HepG2 (cell line): ENCODE data around the gene PTPRO. TPM values are rescaled to one million over a fixed set of nuclear protein-coding genes. Genes with fewer than 3 reads are reported as not detected.
A peak's percentile ranks its signal among the peaks of the same experiment; 100 is the strongest.

Source experiments
- ATAC-seq: fragments of 200-7000 bp; cut with Tn5 transposase; 3 replicates; pipeline ENCODE4 v1.9.1; 2020; ENCODE audit warnings: mild to moderate bottlenecking, moderate library complexity
- BruUV-seq: library from RNA; stranded (reverse); fragments of 400-500 nt; replicated peaks from 2 replicates; lab custom pipeline; 2021; lab: Mats Ljungman, UMichigan
- CTCF ChIA-PET: fragments of 300-600 bp; formaldehyde crosslinking; extraction: SDS; loops from one replicate; lab custom pipeline; 2021; ENCODE audit warnings: low total read pairs, inconsistent platforms, low intra/inter-chr PET ratio; lab: Yijun Ruan, JAX
- POLR2A ChIA-PET: fragments of 350-600 bp; sonication (Branson Sonifier 250); formaldehyde crosslinking; loops from one replicate; lab custom pipeline; 2020; ENCODE audit warnings: antibody characterized with exemption, inconsistent platforms; lab: Yijun Ruan, JAX
- DNase-seq: peaks from one replicate; pipeline ENCODE4 v3.0.0-alpha.2; 2015; ENCODE audit warnings: low spot score
- FAIRE-seq: peaks from 3 replicates; lab custom pipeline; 2011; peaks lifted over from hg19 to GRCh38; lab: Jason Lieb, UNC
- H2AFZ ChIP-seq: one replicate; pipeline ENCODE4 v1.6.1; 2011; ENCODE audit warnings: low read length, inconsistent platforms
- H3K27ac ChIP-seq: fragments of 300-600 bp; 3 replicates; pipeline ENCODE4 v1.8.0; 2011; ENCODE audit warnings: mixed run types, mild to moderate bottlenecking, mixed read lengths, low read length, inconsistent platforms; ENCODE audit not compliant: insufficient read depth; ENCODE audit errors: extremely low read length
- H3K27me3 ChIP-seq, 2 experiments: fragments of 200-600 bp in 1 of 2; 2 replicates in 1 of 2; 3 replicates in 1 of 2; pipeline versions ENCODE4 v1.6.0 to v1.8.0; 2011; ENCODE audit warnings: low read length in 2 of 2, mild to moderate bottlenecking in 2 of 2, moderate library complexity in 2 of 2, inconsistent platforms in 1 of 2; ENCODE audit not compliant: insufficient read depth in 2 of 2, control insufficient read depth in 1 of 2
- H3K36me3 ChIP-seq, 2 experiments: fragments of 200-600 bp in 1 of 2; replicated peaks in 1 of 2; 2 replicates in 1 of 2; 3 replicates in 1 of 2; pipeline versions ENCODE4 v1.5.1 to v1.8.0; 2011; ENCODE audit warnings: low read length in 2 of 2, inconsistent platforms in 1 of 2; ENCODE audit not compliant: insufficient read depth in 2 of 2, control insufficient read depth in 1 of 2
- H3K4me1 ChIP-seq: 2 replicates; pipeline ENCODE4 v1.5.1; 2012; ENCODE audit warnings: low read length, inconsistent platforms; ENCODE audit not compliant: insufficient read depth
- H3K4me2 ChIP-seq: 2 replicates; pipeline ENCODE4 v1.6.0; 2011; ENCODE audit warnings: low read depth, low read length, inconsistent platforms
- H3K4me3 ChIP-seq, 3 experiments: fragments of 200-600 bp in 1 of 3; sonication (generic), shearing (Covaris generic) in 1 of 3; replicated peaks in 1 of 3; 2 replicates each; pipeline ENCODE4 v1.5.1; 2011 to 2016; ENCODE audit warnings: low read length in 3 of 3, inconsistent platforms in 2 of 3, low read depth in 2 of 3, mild to moderate bottlenecking in 2 of 3, control low read depth in 1 of 3, mixed read lengths in 1 of 3; ENCODE audit not compliant: insufficient read depth in 1 of 3
- H3K79me2 ChIP-seq: one replicate; pipeline ENCODE4 v1.6.1; 2011; ENCODE audit warnings: low read length, inconsistent platforms; ENCODE audit not compliant: insufficient read depth
- H3K9ac ChIP-seq: 2 replicates; pipeline ENCODE4 v1.6.0; 2011; ENCODE audit warnings: mild to moderate bottlenecking, low read depth, low read length, inconsistent platforms; ENCODE audit not compliant: insufficient read depth
- H3K9me3 ChIP-seq: 2 replicates; pipeline ENCODE4 v1.5.1; 2012; ENCODE audit warnings: mild to moderate bottlenecking, low read length
- H4K20me1 ChIP-seq: 2 replicates; pipeline ENCODE4 v1.6.0; 2011; ENCODE audit warnings: inconsistent platforms, mild to moderate bottlenecking, low read length, moderate library complexity; ENCODE audit not compliant: insufficient read depth
- FOXM1 ChIP-seq: sonication (generic); formaldehyde crosslinking; IDR thresholded peaks from 2 replicates; pipeline ENCODE4 v1.5.0; 2020; ENCODE audit warnings: missing genetic modification reagents
- IRF2 ChIP-seq: IDR thresholded peaks from 2 replicates; pipeline ENCODE4 v1.6.1; 2018; ENCODE audit warnings: missing genetic modification reagents, missing compliant biosample characterization
- NBN ChIP-seq: fragments of 450-650 bp; conservative IDR thresholded peaks from 2 replicates; pipeline ENCODE4 v1.6.1; 2017
- PAF1 ChIP-seq: IDR thresholded peaks from 2 replicates; pipeline ENCODE4 v1.6.1; 2016; ENCODE audit warnings: missing genetic modification reagents, missing compliant biosample characterization
- RCOR2 ChIP-seq: IDR thresholded peaks from 2 replicates; pipeline ENCODE4 v1.6.1; 2016; ENCODE audit warnings: missing biosample characterization, missing genetic modification reagents
- SRSF1 ChIP-seq: fragments of 200-400 bp; formaldehyde crosslinking; optimal IDR thresholded peaks from 2 replicates; pipeline ENCODE3; 2017; ENCODE audit warnings: mild to moderate bottlenecking, low read depth, low read length, moderate library complexity
- ZBTB26 ChIP-seq: IDR thresholded peaks from 2 replicates; pipeline ENCODE4 v1.6.1; 2016; ENCODE audit warnings: missing compliant biosample characterization, missing genetic modification reagents, borderline replicate concordance
- ZNF124 ChIP-seq: sonication (generic); formaldehyde crosslinking; IDR thresholded peaks from 2 replicates; pipeline ENCODE4 v1.4.0; 2020; ENCODE audit warnings: missing genetic modification reagents
- ZNF350 ChIP-seq: sonication (generic); formaldehyde crosslinking; IDR thresholded peaks from 2 replicates; pipeline ENCODE4 v1.4.0; 2020; ENCODE audit warnings: mild to moderate bottlenecking, low read depth, missing genetic modification reagents, borderline replicate concordance
- ZNF749 ChIP-seq: sonication (generic); formaldehyde crosslinking; IDR thresholded peaks from 2 replicates; pipeline ENCODE4 v1.8.0; 2022; ENCODE audit warnings: mild to moderate bottlenecking, missing genetic modification reagents, moderate library complexity, borderline replicate concordance
- WGBS: methylation state at CpG from one replicate; pipeline ENCODE4 v1.1.6; 2017; ENCODE audit warnings: low lambda C conversion rate; 5-methylcytosine and 5-hydroxymethylcytosine counted together
- in situ Hi-C: cut with HindIII; loops from 2 replicates; pipeline ENCODE4 v1.10.0; 2017; ENCODE audit warnings: low pct_unique_long_range_greater_than_20kb; ENCODE audit not compliant: extremely low pct_ligation_motif_present
- intact Hi-C: fragments of 100-400 bp; cut with micrococcal nuclease; formaldehyde crosslinking; loops from one replicate; pipeline ENCODE4 v1.10.0; 2022; ENCODE audit not compliant: unreplicated experiment
- polyA plus RNA-seq, 8 experiments: library from polyadenylated mRNA; depleted of rRNA in 3 of 8; stranded (reverse) in 7 of 8; unstranded in 1 of 8; fragments of >200 nt; fragmentation: Illumina TruSeq in 4 of 8; extraction: Trizol in 4 of 8; gene quantifications; 2 replicates each; pipeline versions ENCODE4 v1.2.1 to v1.2.3, GENCODE V29; 2011 to 2016; ENCODE audit warnings: low read depth in 4 of 8, missing spikeins in 1 of 8, mixed read lengths in 1 of 8; ENCODE audit not compliant: insufficient read depth in 1 of 8
- total RNA-seq, 5 experiments: library from RNA; depleted of rRNA; stranded (reverse); fragments of >200 nt; fragmentation: Illumina TruSeq; extraction: Trizol; gene quantifications; 2 replicates each; pipeline ENCODE4 v1.2.3, GENCODE V29; 2016; ENCODE audit warnings: low read depth in 1 of 5
- TF ChIP-seq, protein P1 (sequence below): sonication (generic); formaldehyde crosslinking; conservative IDR thresholded peaks from 2 replicates; pipeline ENCODE4 v1.8.0; 2022; ENCODE audit warnings: missing genetic modification reagents
- TF ChIP-seq, protein P2 (sequence below): sonication (generic); formaldehyde crosslinking; IDR thresholded peaks from 2 replicates; pipeline ENCODE4 v1.8.1; 2022; ENCODE audit warnings: mild to moderate bottlenecking, missing genetic modification reagents
- TF ChIP-seq, protein P3 (sequence below): IDR thresholded peaks from 2 replicates; pipeline ENCODE4 v1.6.1; 2012; ENCODE audit warnings: low read depth, low read length, improper control_type of control experiment

PTPRO gene
- total and polyA plus RNA-seq, 2 of the 13 experiments (the other 11 are each of a cell fraction or from before 2014, with no cell fraction given) = 0.04 TPM; not detected in 1

GRCh38 chr12:15596174-15596573, 273.9 kb downstream of the PTPRO start:
- TF ChIP-seq IRF2 (CRISPR knock-in tag) (no peak), ZNF749 (CRISPR knock-in tag) (no peak), FOXM1 (CRISPR knock-in tag) (no peak), RCOR2 (CRISPR knock-in tag) (no peak), ZNF124 (CRISPR knock-in tag) (no peak), PAF1 (CRISPR knock-in tag) (no peak), ZBTB26 (CRISPR knock-in tag) (no peak), NBN (no peak), ZNF350 (CRISPR knock-in tag) (no peak), SRSF1 (no peak)
- TF ChIP-seq, protein P1, sequence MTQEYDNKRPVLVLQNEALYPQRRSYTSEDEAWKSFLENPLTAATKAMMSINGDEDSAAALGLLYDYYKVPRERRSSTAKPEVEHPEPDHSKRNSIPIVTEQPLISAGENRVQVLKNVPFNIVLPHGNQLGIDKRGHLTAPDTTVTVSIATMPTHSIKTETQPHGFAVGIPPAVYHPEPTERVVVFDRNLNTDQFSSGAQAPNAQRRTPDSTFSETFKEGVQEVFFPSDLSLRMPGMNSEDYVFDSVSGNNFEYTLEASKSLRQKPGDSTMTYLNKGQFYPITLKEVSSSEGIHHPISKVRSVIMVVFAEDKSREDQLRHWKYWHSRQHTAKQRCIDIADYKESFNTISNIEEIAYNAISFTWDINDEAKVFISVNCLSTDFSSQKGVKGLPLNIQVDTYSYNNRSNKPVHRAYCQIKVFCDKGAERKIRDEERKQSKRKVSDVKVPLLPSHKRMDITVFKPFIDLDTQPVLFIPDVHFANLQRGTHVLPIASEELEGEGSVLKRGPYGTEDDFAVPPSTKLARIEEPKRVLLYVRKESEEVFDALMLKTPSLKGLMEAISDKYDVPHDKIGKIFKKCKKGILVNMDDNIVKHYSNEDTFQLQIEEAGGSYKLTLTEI (CRISPR knock-in tag) = no peak
- TF ChIP-seq, protein P2, sequence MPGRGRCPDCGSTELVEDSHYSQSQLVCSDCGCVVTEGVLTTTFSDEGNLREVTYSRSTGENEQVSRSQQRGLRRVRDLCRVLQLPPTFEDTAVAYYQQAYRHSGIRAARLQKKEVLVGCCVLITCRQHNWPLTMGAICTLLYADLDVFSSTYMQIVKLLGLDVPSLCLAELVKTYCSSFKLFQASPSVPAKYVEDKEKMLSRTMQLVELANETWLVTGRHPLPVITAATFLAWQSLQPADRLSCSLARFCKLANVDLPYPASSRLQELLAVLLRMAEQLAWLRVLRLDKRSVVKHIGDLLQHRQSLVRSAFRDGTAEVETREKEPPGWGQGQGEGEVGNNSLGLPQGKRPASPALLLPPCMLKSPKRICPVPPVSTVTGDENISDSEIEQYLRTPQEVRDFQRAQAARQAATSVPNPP = no peak
- TF ChIP-seq, protein P3, sequence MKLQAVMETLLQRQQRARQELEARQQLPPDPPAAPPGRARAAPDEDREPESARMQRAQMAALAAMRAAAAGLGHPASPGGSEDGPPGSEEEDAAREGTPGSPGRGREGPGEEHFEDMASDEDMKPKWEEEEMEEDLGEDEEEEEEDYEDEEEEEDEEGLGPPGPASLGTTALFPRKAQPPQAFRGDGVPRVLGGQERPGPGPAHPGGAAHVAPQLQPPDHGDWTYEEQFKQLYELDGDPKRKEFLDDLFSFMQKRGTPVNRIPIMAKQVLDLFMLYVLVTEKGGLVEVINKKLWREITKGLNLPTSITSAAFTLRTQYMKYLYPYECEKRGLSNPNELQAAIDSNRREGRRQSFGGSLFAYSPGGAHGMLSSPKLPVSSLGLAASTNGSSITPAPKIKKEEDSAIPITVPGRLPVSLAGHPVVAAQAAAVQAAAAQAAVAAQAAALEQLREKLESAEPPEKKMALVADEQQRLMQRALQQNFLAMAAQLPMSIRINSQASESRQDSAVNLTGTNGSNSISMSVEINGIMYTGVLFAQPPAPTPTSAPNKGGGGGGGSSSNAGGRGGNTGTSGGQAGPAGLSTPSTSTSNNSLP = no peak
- no peaks in the 10 kb centered on the region for H3K36me3 ChIP-seq
- no peaks in the 10 kb centered on the region for H3K9me3 ChIP-seq
- WGBS = 30% methylated on average over 5 of the region's 5 CpGs
- in situ Hi-C loops (no loop called here), intact Hi-C loops (no loop called here)
- no peak for DNase-seq
- H3K27ac ChIP-seq = no peak overlapping the region
- peak overlapping the region; percentile 10; the same call in 1 of the 2 replicates for H3K4me2 ChIP-seq
- peaks cover 40% of the 10 kb centered on the region for H3K4me1 ChIP-seq
- no peaks in the 10 kb centered on the region for H3K79me2 ChIP-seq
- H3K27me3 ChIP-seq = no peaks in the 10 kb centered on the region; a peak in 1 of 5 replicates
- ATAC-seq = no peak
- H4K20me1 ChIP-seq = no peaks in the 10 kb centered on the region
- ChIA-PET CTCF (no interaction called here), POLR2A (no interaction called here)
- no peak overlapping the region for H3K4me3 ChIP-seq
- H3K9ac ChIP-seq = no peak overlapping the region
- no TSS peak for BruUV-seq
- no peak for FAIRE-seq
- peak overlapping the region; percentile 34 for H2AFZ ChIP-seq
